Lung (tissue), 12 donors: ENCODE results near the gene WDPCP. TPM values are rescaled to one million over a fixed set of nuclear protein-coding genes. Genes with fewer than 3 reads are reported as not detected.
"Not testable (repeated sequence)": the region's sequence is repeated elsewhere in the genome, so short reads cannot be mapped to it uniquely, and the experiment has no call there.

Experiments used
- ATAC-seq: fragments of 200-7000 bp; cut with Tn5 transposase; one replicate; pipeline ENCODE4 v1.9.1; 2020; ENCODE audit warnings: moderate number of reproducible peaks; ENCODE audit not compliant: insufficient read depth, low FRiP score
- DNase-seq, 3 donors: peaks; one replicate each; pipeline ENCODE4 v3.0.0-alpha.2; 2013 to 2017
- H3K27ac ChIP-seq, 2 donors: one replicate each; pipeline ENCODE4 v1.5.1; 2013; ENCODE audit warnings: mild to moderate bottlenecking in 2 of 2, moderate library complexity in 2 of 2, control low read depth in 1 of 2, inconsistent platforms in 1 of 2, low read depth in 1 of 2, low read length in 1 of 2
- H3K27me3 ChIP-seq, 3 donors: one replicate each; pipeline ENCODE4 v1.5.1; 2013; ENCODE audit warnings: low read length in 2 of 3; ENCODE audit not compliant: control insufficient read depth in 3 of 3, insufficient read depth in 3 of 3
- H3K36me3 ChIP-seq, 4 donors: one replicate each; pipeline ENCODE4 v1.5.1; 2013; ENCODE audit warnings: low read length in 4 of 4, mild to moderate bottlenecking in 1 of 4, moderate library complexity in 1 of 4; ENCODE audit not compliant: control insufficient read depth in 4 of 4, insufficient read depth in 4 of 4
- H3K4me1 ChIP-seq, 5 donors: one replicate each; pipeline ENCODE4 v1.5.1; 2013; ENCODE audit warnings: low read length in 5 of 5, mild to moderate bottlenecking in 2 of 5, moderate library complexity in 1 of 5; ENCODE audit not compliant: control insufficient read depth in 5 of 5, insufficient read depth in 5 of 5
- H3K4me3 ChIP-seq: one replicate; pipeline ENCODE4 v1.5.1; 2013; ENCODE audit warnings: mild to moderate bottlenecking, control low read depth, moderate library complexity
- H3K9ac ChIP-seq, 2 donors: one replicate each; pipeline ENCODE4 v1.5.1; 2013; ENCODE audit warnings: low read length in 2 of 2, control low read depth in 1 of 2; ENCODE audit not compliant: insufficient read depth in 1 of 2
- H3K9me3 ChIP-seq, 4 donors: one replicate each; pipeline ENCODE4 v1.5.1; 2013; ENCODE audit warnings: low read length in 3 of 4, mild to moderate bottlenecking in 1 of 4, moderate library complexity in 1 of 4; ENCODE audit not compliant: control insufficient read depth in 4 of 4, insufficient read depth in 3 of 4
- WGBS, 2 donors: extraction: QIAGEN DNeasy Blood & Tissue Kit; methylation state at CpG; one replicate each; pipeline ENCODE4 v1.1.7; 2013; 5-methylcytosine and 5-hydroxymethylcytosine counted together
- polyA plus RNA-seq, 2 donors: library from polyadenylated mRNA; stranded (reverse); fragments of 200-250 nt; gene quantifications; one replicate each; pipeline ENCODE4 v1.2.1, GENCODE V29; 2013
- total RNA-seq, 2 donors: library from RNA; depleted of rRNA in 1 of 2; stranded (reverse); fragments of >200 nt in 1 of 2; gene quantifications; one replicate each; pipeline ENCODE4 v1.2.1, GENCODE V29; 2014 to 2021
- TF ChIP-seq, protein P1 (sequence below): IDR thresholded peaks from 2 replicates; pipeline ENCODE4 v1.5.1; 2012; ENCODE audit warnings: mild to moderate bottlenecking; ENCODE audit errors: control extremely low read depth, extremely low read depth
- donor health status: control.
- donor health status: control.
- donor health status: Bipolar disorder and iron deficiency.
- donor health status: healthy.
- donor health status: DM: yes; HTN: yes; CAD: no.

The WDPCP gene
- total and polyA plus RNA-seq, 4 donors: 2.3 to 40.7 (median 8.6) TPM

DNA sequence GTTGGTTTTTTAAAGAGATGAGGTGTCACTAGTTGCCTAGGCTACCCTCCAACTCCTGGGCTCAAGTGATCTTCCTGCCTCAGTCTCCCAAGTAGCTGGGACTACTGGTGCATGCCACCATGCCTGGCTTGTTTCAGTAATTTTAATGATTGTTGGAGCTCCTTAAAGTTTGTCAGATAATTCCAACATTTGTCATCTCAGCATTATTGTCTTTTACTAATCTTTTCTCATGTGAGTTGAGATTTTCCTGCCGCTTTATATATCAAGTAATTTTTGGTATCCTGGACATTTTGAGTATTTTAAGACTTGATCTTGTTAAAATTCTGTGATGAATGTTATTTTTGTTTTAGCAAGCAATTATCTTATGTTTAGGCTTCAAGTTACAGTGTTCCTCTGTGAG, 429.0 kb downstream of the WDPCP start:
- H3K27ac ChIP-seq: no peak overlapping the region
- H3K9ac ChIP-seq: no peak overlapping the region
- no peaks in the 10 kb centered on the region for H3K9me3 ChIP-seq
- TF ChIP-seq, protein P1, sequence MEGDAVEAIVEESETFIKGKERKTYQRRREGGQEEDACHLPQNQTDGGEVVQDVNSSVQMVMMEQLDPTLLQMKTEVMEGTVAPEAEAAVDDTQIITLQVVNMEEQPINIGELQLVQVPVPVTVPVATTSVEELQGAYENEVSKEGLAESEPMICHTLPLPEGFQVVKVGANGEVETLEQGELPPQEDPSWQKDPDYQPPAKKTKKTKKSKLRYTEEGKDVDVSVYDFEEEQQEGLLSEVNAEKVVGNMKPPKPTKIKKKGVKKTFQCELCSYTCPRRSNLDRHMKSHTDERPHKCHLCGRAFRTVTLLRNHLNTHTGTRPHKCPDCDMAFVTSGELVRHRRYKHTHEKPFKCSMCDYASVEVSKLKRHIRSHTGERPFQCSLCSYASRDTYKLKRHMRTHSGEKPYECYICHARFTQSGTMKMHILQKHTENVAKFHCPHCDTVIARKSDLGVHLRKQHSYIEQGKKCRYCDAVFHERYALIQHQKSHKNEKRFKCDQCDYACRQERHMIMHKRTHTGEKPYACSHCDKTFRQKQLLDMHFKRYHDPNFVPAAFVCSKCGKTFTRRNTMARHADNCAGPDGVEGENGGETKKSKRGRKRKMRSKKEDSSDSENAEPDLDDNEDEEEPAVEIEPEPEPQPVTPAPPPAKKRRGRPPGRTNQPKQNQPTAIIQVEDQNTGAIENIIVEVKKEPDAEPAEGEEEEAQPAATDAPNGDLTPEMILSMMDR: no peak
- peaks cover 0 to 10% (median 0%) of the 10 kb centered on the region in 5 donors for H3K4me1 ChIP-seq
- WGBS, 2 donors: 97 to 100% methylated on average over 1 of the region's 1 CpG
- ATAC-seq (no peak), DNase-seq (no peak)
- H3K4me3 ChIP-seq: no peak overlapping the region
- no peaks in the 10 kb centered on the region for H3K27me3 ChIP-seq
- no peaks in the 10 kb centered on the region for H3K36me3 ChIP-seq

DNA sequence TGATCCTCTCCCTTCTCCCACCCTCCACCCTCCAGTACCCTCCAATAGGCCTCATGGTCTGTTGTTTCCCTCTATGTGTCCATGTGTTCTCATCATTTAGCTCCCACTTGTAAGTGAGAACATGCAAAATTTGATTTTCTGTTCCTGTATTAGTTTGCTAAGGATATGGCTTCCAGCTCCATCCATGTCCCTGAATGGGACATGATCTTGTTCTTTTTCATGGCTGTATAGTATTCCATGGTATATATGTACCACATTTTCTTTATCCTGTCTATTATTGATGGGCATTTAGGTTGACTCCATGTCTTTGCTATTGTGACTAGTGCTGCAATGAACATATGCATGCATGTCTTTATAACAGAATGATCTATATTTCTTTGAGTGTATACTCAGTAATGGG, 451.6 kb downstream of the WDPCP start:
- not testable (repeated sequence) for H3K4me1 ChIP-seq, ATAC-seq, H3K27ac ChIP-seq, H3K27me3 ChIP-seq, H3K36me3 ChIP-seq, H3K9ac ChIP-seq, DNase-seq, H3K4me3 ChIP-seq
- peaks cover 0 to 16% (median 6%) of the 10 kb centered on the region in 4 donors for H3K9me3 ChIP-seq

DNA sequence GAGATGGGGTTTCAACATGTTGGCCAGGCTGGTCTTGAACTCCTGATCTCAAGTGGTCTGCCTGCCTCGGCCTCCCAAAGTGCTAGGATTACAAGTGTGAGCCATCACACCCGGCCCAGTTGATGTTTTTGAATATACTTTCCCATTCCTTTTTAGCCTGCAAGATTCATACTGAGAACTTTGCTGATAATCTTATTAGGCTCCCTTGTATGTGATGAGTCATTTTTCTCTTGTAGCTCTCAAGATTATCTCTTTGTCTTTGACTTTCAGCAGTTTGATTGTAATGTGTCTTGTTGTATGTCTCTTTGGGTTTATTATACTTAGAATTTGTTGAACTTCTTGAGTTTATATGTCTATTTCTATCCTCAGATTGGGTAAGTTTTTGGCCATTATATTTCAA, 456.3 kb downstream of the WDPCP start:
- Histone ChIP-seq H3K36me3 (no peaks in the 10 kb centered on the region), H3K27ac (no peak overlapping the region), H3K9me3 (peaks cover 0 to 13% (median under 1%) of the 10 kb centered on the region in 4 donors), H3K27me3 (no peaks in the 10 kb centered on the region), H3K9ac (no peak overlapping the region), H3K4me1 (no peaks in the 10 kb centered on the region), H3K4me3 (no peak overlapping the region)
- WGBS, 2 donors: 95 to 98% methylated on average over 2 of the region's 2 CpGs
- DNase-seq (no peak), ATAC-seq (no peak)
- TF ChIP-seq, protein P1: no peak

DNA sequence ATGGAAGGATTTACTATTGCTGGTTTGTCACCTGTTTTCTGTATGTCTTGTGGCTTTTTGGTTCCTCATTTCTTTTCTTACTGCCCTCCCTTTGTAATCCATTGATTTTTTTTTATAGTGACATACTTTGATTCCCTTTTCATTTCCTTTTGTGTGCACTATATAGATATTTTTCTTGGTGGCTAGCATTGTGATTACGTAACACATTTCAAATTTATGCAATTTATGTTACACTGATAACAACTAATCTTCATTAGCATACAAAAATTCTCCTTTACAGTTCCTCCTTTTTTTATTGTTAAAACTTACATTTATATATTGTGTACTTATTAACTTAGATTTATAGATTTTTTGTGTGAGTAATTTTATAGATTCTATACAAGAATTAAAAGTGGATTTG, 457.1 kb downstream of the WDPCP start:
- Histone ChIP-seq H3K4me3 (no peak overlapping the region), H3K9me3 (peaks cover 0 to 9% (median under 1%) of the 10 kb centered on the region in 4 donors), H3K9ac (no peak overlapping the region), H3K27ac (no peak overlapping the region), H3K4me1 (no peaks in the 10 kb centered on the region), H3K36me3 (no peaks in the 10 kb centered on the region), H3K27me3 (no peaks in the 10 kb centered on the region)
- WGBS, 2 donors: 70 to 73% methylated on average over 1 of the region's 1 CpG
- DNase-seq (no peak), ATAC-seq (no peak)
- TF ChIP-seq, protein P1: no peak
